NCI-H2081 (cell line): Measurements from ENCODE around the gene SMARCAL1.
"Not testable (repeated sequence)": the region's sequence is repeated elsewhere in the genome, so short reads cannot be mapped to it uniquely, and the experiment has no call there.

Experiments used
- DNase-seq, 2 experiments: peaks; one replicate each; lab custom pipeline; 2025; lab: John Stamatoyannopoulos, UW

Gene SMARCAL1

DNA sequence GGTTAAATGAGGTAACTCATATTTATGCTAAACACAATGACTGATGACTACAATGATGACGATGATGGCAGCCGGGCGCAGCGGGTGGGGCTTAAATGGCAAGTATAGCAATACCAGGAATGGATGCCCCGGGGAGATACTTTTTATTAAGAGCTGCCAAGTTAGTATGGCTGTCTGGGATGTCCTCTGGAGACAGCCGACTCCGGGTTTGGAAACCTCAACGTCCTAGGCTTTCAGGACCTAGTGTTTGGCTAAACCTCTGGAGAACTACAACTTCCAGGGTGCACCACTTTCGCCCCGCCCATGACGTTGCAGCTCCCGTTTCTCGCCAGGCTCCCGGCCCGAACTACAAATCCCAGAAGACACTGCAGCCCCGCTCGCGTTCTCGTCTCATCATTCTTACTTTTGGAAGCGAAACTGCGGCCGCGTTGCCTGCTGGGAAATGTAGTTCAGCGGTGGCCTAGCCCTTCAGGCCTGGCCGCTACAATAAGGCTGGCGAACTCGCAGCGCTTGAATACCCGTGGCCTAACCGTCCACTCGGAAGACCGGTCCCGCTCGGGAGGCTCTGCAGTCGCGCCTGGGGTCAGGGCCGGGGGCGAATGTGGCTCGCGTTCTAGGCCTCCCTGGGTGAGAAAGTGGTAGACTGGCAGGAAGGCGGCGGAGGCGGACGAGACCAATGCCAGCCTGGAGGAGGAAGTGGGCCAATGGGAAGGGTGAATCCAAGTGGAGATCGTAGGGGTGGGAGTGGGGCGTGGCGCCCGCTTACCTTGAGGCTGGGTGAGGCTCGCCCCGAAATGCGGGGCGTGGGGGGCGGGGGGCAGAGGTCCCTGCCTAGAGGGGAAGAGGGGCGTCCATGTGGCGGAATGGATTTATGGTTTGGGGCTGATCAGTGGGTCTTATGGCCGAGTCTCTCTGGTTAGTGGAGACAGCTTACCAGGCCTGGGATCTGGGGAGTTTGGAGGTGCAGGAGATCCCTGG lies at the start of gene SMARCAL1:
Gene SMARCAL1 (plus strand): TSS at position 463 of the 978 bp plus-strand sequence. CDS start 2,221 bp downstream, outside the sequence.
- DNase-seq = peak; percentile 98

DNA sequence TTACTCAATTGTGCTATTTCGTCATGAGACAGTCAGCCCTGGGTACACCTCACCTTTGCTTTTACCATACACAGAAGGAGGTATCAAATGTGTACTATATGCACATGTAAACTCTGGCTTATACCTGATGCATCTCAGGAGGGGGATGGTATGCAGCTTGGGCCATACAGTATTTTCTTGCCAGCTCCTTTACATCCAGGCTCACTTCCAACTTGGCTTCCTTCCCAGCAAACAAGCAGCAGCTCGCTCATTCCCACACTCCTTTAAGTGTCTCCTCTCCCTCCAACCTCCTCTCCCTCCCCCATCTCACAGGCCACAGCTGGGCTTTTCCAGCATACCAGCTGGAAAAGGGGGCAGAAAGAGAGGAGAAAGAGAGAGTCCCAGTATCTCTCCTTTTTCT lies 49.6 kb upstream of the SMARCAL1 start:
- DNase-seq = no peak

DNA sequence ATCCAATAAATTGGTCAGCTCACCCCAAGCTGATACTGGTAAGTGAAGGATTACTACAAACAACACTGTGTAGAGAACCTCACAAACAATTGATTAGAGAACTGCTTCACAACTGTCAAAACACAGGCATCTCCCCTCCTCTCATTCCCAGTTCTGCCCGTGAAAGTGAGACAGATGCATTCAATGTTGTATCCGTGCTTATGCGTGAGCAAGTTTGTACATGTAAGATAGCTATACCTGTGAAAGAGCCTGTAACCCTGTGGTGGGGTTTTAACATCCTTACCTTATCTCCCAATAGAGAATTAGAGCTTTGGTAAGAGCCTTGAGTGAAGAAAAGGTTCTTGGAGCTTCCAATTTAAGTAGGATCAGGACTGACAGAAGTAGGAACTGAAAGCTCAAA lies 49.1 kb upstream of the SMARCAL1 start:
- no peak for DNase-seq

DNA sequence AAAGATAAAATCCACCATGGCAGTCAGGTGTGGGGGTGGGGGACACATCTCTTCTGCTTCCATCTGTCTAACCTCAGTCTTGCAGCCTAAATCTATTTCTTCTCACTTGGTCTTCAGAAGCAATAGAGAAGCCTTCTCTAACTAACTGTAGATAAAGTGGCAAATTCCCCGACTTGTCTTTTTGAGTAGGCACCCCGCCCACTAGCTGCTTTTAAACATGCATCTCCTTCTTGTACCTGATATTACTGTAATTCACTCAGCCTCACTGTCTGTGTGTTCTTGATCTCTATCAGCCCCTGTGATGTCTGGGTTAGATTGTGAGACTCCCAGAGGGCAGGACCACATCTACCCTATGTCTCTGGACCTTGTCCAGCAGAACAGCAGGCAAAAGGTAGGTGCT lies 46.8 kb upstream of the SMARCAL1 start:
- no peak for DNase-seq

DNA sequence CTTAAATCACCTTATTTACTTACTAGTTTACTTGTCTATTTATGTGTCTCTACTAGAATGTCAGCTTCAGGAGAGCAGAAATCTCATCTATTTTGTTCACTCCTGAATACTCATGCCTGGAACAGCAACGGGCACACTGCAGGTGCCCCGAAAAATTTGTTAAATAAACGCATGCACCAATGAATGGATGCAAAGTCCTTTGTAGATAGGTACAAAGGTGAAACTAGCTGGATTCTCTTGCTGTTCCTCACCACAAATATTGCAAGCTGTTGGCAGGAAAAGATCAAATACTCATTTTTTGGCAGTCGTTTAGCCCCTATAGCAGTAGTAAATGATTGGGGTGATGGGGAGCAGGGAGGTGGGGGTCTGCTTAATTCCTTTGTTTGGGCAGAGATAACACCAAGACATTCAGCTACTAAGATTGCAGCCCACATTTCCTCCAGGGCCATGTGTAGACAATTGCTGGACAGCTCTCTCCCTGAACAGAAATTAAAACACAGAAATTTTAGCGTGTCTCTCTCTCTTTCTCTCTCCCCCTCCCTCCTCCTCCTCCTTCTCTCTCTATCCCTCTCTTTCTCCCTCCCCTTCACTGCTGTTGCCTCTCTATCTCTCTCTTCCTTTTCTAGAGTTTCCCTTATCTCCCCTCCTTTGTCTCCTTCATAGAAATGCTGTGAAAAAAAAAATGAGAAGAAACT lies 45.4 kb upstream of the SMARCAL1 start:
- DNase-seq = no peak

DNA sequence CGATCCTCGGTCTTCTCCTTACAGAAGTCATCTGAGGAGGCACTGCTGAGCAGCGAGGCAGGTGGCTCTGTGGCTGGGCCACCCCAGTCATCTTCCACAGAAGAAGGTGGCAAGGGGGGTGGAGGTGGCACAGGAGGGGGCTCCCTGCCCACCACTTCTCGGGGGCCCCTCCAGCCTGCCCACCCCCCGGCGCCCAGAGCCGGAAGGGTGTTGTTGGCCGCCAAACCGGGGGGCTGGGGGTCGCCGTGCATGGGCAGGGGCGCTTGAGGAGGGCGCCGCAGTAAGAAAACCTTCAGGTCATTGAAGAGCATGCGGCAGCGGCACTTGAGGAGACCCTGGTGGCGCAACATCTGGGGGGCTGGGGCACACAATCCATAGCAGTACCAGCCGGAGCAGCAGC lies 42.5 kb upstream of the SMARCAL1 start:
- DNase-seq = no peak

DNA sequence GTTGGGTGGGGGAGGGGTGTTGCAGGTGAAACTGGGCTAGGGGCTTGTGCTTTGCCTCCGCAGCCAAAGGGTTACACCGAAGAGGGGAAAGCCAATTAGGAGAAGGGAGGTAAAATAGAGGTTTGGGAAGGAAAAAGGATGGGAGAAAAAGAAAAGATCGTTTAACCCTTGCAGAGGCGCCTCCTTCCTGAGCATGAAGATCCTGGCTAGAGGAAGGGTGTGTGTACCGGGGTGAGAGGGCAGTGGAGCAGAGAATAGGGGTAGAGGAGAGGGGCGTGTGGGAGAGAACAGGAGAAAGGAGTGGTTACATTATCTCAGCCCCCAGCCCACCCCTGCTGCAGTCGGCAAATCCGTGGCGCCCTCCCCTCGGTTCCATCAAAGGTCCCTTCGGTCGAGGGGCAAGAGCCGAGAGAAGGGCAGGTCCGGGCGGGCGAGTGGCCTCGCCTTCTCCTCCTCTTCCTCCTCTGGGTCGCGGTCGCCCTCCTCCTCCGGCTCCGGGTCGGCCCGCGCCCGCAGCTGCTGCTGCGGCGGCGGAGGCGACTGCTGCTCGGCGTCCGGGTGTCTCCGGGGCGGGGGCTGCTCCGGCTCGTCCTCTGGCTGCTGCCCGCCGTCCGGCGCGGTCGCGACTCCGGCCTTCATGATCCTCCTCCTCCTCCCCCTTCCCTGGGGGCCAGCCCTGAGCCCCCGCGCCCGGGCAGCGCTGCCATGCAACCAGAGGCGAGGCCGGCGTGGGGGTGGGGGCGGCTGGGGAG lies 41.1 kb upstream of the SMARCAL1 start:
- no peak for DNase-seq

DNA sequence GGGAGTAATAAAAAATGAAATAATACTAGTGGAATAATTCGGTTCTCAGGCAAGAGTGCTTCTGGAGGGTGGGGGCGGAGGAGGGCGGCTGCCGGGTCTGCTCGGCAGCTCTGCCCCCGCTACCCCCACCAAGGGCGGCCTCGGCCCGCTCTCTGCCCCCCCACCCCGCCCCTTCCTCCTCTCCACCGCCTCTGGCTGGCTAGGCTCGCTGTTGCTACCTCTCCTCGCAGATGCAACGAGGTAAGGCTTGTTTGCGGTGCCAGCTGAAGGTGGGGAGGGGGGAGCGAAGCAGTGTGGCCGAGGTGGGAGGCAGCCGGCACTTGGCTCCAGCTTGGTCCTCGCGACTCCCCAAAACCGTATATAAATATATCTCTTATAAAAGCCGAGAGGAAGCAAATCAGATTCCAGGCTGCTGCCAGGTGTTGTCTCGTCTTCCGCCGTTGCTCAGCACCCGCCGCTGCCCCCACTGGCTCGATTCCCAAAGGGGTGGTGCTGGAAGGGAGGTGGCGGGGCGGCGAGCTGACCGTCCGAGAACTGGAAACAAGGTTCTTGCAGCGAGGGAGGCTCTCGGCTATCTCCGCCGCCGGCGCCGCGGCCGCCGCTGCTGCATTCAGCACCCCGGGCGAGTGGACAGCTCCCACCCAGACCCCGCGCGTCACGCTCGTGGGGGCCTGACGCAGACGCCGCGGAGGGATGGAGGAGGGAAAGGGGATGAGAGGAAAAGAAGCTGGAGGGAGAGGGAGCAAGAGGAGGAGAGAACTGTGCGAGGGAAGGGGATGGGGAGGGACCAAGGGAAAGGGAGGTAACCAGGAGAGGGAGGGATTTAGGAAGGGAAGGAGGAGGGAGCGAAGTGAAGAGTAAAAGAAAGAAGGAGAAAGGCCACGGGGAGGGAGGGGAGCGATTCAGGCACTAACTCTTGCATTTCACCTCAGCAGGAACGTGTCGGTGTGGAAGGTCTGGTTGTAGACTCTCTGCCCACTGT lies 40.3 kb upstream of the SMARCAL1 start, which contains the start of gene MARCHF4:
Gene MARCHF4 (minus strand): TSS at position 763 of the 982 bp plus-strand sequence. CDS start 2,223 bp downstream, outside the sequence.
- DNase-seq = peak; percentile 80 to 89

DNA sequence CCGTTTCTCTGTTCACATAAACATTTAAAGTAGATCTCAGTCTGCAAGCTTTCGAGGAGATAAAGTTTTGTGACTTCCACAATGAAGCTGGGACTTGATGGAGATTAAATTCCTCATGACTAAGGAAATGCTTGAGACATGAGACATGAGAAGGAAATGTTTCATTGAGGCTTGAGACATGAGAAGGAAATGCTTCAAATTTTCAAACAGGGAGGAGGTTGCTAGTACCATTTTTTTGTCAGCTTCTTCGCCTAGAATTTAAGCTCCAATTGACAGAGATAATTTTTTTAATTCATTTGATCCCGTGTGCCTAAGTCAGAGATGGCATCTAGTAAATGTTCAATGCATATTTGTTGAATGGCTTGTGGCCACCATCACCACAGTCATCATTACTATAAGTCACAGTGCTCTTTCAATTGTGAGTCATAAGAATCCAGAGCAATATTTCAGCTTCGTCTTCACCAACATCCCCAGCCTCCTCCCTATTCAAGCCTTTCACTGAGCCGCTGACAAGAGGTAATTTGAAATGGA lies 39.5 kb upstream of the SMARCAL1 start:
- no peak for DNase-seq

DNA sequence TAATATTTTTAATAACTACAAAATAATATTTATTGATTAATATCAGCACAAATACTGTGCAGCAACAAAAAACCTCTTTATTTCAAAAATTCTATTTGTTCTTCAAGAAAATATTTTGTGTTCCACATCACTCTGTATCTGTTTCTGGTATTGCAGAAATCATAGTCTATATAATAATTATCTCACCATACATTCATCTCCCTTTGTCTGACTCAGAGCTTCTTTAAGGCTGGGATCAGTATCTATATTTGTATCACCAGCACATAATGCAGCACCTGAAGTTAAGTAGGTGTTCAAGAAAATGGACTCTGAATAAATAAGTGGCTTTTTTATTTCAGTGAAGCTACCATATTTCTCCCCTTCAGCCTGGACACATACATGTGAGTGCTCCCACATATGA lies 38.4 kb upstream of the SMARCAL1 start:
- DNase-seq = no peak

DNA sequence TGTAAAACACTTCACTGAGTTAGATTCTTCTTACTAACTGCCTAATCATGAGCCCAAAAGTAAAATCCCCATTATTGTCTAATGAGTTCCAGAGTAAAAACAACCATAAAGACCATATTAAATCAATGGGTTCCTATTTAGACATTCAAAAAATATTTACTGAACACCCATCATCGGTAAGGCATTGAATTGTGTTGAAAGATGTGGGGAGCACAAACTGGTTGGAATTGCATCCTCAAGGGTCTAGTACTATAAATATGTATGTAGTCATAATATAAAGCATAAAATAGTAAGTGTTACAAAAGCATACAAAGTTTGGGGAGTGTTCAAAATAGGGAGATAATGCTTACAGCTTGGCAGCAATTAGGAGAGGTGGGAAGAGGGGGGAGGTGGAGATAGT lies 37.0 kb upstream of the SMARCAL1 start:
- DNase-seq = no peak

DNA sequence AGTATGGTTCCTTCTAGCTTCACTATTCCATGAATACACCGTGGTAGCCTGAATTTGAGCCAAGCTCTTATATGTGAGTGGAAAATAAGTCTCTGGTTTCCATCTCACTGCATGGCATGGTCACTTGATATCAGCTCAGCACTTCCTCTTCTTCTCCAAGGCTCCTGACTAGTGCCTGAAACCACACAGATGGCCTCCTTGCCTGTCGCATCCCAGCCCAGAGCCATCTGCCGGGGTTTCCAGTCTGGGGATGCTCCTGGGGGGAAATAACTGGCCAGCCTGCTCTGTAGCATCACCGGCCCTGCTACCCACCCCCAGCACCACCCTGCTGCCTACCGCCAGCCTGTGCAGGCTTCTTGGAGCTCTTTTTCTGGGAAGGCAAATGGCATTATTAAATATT lies 32.3 kb upstream of the SMARCAL1 start:
- no peak for DNase-seq

DNA sequence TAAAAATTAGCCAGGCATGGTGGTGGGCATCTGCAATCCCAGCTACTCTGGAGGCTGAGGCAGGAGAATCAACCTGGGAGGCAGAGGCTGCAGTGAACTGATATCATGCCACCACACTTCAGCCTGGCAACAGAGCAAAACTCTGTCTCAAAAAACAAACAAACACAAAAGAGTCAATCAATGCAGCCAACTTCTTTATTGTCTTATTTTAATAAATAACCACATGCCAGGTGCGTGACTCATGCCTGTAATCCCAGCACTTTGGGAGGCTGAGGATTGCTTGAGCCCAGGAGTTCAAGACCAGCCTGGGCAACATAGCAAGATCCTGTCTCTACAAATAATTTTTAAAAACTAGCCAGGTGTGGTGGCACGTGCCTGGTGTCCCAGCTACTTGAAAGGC lies 27.9 kb upstream of the SMARCAL1 start:
- not testable (repeated sequence) for DNase-seq

DNA sequence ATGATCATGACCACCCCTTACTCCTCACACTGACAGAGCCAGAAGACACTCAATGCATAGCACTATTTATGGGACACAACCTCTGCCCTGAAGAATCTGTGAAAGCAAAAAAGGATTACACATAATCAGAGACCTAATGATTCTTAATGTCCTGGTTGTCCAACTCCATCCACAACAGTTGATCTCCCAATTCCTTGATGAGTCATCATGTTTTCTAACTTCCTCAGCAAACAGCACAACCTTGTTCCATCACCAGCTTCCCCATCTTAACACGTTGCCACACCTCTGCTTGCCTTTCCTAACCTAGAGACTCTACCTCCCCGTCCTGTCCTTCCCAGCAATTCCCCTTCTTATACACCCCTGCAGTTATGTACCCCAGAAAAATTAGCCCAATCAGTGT lies 26.8 kb upstream of the SMARCAL1 start:
- no peak for DNase-seq

DNA sequence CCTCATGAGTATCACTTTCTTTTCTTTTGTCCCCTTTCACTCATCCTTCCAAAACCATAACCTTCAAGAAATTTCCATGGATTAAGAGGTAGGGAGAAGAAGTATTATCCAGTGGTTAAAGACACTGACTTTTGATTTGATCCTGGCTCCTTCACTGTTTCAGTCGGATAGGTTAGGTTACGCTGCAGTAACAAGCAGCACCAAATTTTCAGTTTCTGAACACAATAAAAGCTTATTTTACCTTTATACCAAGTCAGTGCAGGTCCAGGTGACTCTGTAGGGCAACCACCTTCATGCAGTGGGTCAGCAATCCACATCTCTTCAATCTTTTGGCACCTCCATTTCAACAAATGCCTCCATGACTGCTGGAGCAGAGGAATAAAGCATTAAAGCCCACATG lies 25.0 kb upstream of the SMARCAL1 start:
- no peak for DNase-seq

DNA sequence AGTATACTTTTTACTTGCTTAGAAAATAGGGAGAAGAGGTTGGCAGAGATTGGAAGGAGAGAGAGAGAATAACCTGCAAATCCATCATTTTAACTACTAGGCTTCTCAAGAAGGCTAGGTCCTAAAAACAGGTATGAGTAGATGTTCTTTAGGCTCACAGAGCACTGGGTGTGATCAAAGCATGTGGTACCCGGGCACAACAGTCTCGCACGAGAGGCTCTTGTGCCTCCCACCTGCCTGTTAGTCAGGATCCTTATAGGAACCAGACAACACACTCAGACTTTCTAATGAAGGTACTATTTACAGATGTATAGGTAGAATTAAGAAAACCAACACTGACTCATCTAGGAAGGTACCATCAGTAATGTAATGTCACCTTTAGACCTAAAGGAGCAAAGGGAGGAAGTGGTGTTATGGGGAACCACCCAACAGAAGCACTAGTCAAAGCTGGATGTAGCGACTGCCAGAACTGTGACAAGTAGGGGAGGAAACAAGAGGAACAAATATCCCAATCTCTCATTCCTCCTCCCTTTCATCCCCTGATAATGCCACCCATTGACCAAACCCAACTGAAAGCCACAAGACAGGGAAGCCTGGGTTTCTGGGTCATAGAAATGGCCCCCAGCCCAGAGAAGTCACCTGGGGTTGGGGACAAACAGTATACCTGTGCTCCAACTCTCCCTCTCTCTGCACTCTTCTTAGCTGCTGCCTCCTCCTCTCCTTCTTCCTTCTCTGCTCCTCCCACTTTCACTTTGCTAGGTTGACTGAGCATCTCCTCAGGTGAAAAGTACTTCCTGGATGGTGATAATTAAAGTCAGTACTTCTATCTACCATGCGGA lies 24.0 kb upstream of the SMARCAL1 start:
- no peak for DNase-seq

DNA sequence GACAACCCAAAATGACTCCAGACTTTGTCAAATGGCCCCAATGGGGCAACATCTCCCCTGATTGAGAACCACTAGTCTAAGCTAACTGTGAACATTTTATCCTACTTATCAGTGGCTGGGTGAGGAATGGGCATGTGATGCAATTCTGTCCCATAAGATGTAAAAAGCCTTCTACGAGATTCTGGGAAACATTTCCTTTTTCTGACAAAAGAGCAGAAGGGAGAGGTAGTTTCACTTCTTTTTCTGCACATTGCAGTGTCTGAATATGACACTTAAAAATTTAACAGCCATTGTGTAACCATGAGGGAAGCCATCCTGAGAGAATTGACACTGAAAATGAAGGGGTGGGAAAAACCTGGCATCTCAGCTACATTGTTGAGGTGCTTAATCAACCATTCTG lies 22.7 kb upstream of the SMARCAL1 start:
- DNase-seq = no peak

DNA sequence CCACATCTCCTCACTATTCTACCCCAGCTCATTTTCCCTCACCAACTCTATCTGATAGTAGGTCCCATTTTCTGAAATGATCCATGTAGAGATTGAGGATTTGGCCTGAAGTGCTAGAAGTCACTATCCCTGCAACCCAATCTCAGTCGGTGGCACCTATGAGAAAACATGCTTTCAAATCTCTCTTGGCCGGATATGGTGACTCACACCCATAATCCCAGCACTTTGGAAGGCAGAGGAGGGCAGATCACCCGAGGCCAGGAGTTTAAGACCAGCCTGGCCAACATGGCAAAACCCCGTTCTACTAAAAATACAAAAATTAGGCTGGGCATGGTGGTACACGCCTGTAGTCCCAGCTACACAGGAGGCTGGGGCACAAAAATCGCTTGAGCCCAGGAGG lies 20.9 kb upstream of the SMARCAL1 start:
- DNase-seq = no peak

DNA sequence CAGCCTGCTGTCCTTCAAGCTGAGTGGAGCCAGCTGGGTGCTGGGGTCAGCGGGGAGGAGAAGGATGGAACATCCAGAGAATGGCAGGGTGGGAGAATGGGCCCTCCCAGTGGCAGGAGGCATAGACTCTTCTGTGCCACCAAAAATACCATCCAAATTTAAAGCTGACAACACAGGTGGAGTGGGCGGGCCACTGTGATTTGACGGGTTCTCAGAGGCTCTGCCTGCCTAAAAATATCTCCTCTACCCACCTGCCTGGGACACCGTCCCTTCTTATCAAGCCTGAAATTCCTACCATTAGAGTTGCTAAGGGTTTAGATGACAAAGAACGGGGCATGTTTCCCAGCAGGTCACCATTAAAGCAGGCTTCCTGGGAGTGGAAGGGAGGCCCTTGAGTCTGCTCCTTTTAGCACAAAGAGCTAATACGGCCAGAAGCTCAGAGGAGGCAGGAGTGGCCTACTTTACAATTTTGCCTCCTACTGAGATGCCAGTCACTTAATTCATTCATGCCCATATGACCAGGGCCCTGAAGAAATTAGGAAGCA lies 20.2 kb upstream of the SMARCAL1 start:
- DNase-seq = no peak
